H1 (cell line): ENCODE results near the gene ARID2. TPM values are rescaled to one million over a fixed set of nuclear protein-coding genes. Genes with fewer than 3 reads are reported as not detected.

Experiments
- CTBP2 ChIP-seq: IDR thresholded peaks from 2 replicates; pipeline ENCODE4 v1.7.0; 2011; ENCODE audit warnings: borderline replicate concordance, mild to moderate bottlenecking, moderate library complexity, mixed read lengths, low read length; ENCODE audit not compliant: insufficient read depth, insufficient read length
- polyA plus RNA-seq, 7 experiments: library from polyadenylated mRNA; depleted of rRNA in 3 of 7; stranded (reverse) in 5 of 7; unstranded in 2 of 7; fragments of >200 nt in 5 of 7; fragments of 200-250 nt in 2 of 7; gene quantifications; 1 replicate in 5 of 7; 2 replicates in 1 of 7; 4 replicates in 1 of 7; pipeline versions ENCODE4 v1.2.1 to v1.2.3, GENCODE V29; 2011 to 2013; ENCODE audit warnings: missing spikeins in 2 of 7, mixed read lengths in 2 of 7
- total RNA-seq: library from RNA; stranded (reverse); fragmentation: NEBNext Ultra II Directional; extraction: Animal tissue kit (Norgen Biotek cat#: 25700); gene quantifications from 2 replicates; pipeline ENCODE4 v1.2.1, GENCODE V29; 2021
- TF ChIP-seq, protein P1 (sequence below): IDR thresholded peaks from 2 replicates; pipeline ENCODE4 v1.6.1; 2012; ENCODE audit warnings: low read length, inconsistent platforms

Gene ARID2
- total and polyA plus RNA-seq, 2 of the 8 experiments (the other 6 are each of a cell fraction or from before 2014, with no cell fraction given) = 32.0 to 45.2 TPM

DNA sequence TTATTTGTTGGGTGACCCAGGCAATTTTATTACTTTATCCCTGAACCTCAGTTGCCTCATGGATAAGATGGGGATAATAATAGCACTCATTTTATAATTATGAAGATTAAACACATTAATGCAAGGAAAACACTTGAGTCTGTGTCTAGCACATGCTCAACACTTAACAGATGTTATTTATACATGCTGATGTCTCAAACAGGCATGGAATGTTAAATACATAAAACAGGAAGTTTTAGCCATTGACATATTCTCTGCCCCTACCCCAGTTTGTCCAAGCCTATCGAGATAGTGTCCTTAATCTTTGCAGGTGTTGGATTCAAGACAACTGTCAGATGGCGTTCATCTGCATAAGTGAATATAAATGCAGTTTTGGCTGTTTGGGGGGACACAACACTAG lies 151.0 kb downstream of the ARID2 start (continued):
- TF ChIP-seq, protein P1, sequence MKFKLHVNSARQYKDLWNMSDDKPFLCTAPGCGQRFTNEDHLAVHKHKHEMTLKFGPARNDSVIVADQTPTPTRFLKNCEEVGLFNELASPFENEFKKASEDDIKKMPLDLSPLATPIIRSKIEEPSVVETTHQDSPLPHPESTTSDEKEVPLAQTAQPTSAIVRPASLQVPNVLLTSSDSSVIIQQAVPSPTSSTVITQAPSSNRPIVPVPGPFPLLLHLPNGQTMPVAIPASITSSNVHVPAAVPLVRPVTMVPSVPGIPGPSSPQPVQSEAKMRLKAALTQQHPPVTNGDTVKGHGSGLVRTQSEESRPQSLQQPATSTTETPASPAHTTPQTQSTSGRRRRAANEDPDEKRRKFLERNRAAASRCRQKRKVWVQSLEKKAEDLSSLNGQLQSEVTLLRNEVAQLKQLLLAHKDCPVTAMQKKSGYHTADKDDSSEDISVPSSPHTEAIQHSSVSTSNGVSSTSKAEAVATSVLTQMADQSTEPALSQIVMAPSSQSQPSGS = no peak
- TF ChIP-seq CTBP2 = no peak
- TF ChIP-seq, all 59 proteins: peak for 0
